ENCODE measurements around the gene UTS2B. TPM values are rescaled to one million over a fixed set of nuclear protein-coding genes. Genes with fewer than 3 reads are reported as not detected.

UTS2B gene
- total and polyA plus RNA-seq, 9 of the 15 experiments (the other 6 are each of a cell fraction or from before 2014, with no cell fraction given) = 0.06 TPM; not detected in 8

DNA sequence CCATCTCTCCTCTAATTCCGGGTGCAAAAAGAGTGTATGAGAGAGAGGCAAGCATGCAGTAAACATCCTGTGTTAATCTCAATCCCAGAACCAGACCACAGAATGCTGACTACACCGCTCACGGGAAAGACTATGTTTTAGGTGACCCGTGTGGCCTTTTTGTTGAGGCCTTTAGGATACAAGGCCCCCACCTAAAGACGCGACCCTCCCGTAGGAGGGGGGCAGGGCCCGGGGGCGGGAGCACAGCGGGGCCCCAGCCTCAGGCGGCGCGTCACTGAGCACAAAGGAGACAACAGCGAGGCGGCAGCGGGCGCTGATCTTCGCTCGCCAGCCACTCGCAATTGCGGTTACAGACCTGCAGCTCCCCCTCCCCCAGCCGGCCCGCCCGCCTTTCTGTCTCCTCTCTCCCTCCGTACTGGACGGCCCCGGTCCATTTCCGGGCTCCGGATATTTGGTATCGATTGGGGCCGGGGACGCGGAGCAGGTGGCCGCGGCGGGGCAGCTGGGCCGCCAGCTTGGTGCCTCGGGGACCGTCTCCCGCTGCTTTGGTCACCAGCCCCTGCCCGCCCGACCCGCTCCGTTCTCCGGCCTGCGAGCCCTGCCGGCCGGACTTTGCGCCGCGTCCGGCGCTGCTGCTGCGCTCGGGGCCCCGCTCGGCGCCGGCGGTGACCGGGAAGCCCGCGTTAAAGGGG is 1.2 kb downstream of the UTS2B start, which contains the start of gene CCDC50 (continued):
- TF ChIP-seq, protein P1, sequence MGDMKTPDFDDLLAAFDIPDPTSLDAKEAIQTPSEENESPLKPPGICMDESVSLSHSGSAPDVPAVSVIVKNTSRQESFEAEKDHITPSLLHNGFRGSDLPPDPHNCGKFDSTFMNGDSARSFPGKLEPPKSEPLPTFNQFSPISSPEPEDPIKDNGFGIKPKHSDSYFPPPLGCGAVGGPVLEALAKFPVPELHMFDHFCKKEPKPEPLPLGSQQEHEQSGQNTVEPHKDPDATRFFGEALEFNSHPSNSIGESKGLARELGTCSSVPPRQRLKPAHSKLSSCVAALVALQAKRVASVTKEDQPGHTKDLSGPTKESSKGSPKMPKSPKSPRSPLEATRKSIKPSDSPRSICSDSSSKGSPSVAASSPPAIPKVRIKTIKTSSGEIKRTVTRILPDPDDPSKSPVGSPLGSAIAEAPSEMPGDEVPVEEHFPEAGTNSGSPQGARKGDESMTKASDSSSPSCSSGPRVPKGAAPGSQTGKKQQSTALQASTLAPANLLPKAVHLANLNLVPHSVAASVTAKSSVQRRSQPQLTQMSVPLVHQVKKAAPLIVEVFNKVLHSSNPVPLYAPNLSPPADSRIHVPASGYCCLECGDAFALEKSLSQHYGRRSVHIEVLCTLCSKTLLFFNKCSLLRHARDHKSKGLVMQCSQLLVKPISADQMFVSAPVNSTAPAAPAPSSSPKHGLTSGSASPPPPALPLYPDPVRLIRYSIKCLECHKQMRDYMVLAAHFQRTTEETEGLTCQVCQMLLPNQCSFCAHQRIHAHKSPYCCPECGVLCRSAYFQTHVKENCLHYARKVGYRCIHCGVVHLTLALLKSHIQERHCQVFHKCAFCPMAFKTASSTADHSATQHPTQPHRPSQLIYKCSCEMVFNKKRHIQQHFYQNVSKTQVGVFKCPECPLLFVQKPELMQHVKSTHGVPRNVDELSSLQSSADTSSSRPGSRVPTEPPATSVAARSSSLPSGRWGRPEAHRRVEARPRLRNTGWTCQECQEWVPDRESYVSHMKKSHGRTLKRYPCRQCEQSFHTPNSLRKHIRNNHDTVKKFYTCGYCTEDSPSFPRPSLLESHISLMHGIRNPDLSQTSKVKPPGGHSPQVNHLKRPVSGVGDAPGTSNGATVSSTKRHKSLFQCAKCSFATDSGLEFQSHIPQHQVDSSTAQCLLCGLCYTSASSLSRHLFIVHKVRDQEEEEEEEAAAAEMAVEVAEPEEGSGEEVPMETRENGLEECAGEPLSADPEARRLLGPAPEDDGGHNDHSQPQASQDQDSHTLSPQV (IDR thresholded peaks at IDR 0.05) = peak; percentile 37; the same call in 1 of the 2 replicates
- TF ChIP-seq TAF7 (tag; IDR thresholded peaks at IDR 0.05) (0 out of 2 replicates have a peak, but pooled peaks have one; percentile 33), CBX8 (IDR thresholded peaks at IDR 0.05; ENCODE audit: borderline replicate concordance, extremely low read depth, low read depth, low read length, poor library complexity, severe bottlenecking) (no peak), ZBED1 (IDR thresholded peaks at IDR 0.05) (no peak), NFXL1 (CRISPR knock-in tag; IDR thresholded peaks at IDR 0.05) (no peak), GATAD2B (IDR thresholded peaks at IDR 0.05; ENCODE audit: borderline replicate concordance) (0 out of 2 replicates have a peak, but pooled peaks have one; percentile 80), SREBF2 (CRISPR knock-in tag; IDR thresholded peaks at IDR 0.05) (no peak), ZNF586 (CRISPR knock-in tag; conservative IDR thresholded peaks at IDR 0.05) (no peak), TARDBP (IDR thresholded peaks at IDR 0.05) (no peak), RAD51 (IDR thresholded peaks at IDR 0.05; ENCODE audit: borderline replicate concordance, low read depth) (no peak), ZC3H4 (CRISPR knock-in tag; IDR thresholded peaks at IDR 0.05; ENCODE audit: borderline replicate concordance) (no peak), ZKSCAN3 (CRISPR knock-in tag; IDR thresholded peaks at IDR 0.05) (no peak), ZNF445 (CRISPR knock-in tag; IDR thresholded peaks at IDR 0.05; ENCODE audit: low read depth) (no peak), CBX2 (IDR thresholded peaks at IDR 0.05; ENCODE audit: insufficient read depth, low read length, poor library complexity, severe bottlenecking) (no peak)
- TF ChIP-seq, protein P2, sequence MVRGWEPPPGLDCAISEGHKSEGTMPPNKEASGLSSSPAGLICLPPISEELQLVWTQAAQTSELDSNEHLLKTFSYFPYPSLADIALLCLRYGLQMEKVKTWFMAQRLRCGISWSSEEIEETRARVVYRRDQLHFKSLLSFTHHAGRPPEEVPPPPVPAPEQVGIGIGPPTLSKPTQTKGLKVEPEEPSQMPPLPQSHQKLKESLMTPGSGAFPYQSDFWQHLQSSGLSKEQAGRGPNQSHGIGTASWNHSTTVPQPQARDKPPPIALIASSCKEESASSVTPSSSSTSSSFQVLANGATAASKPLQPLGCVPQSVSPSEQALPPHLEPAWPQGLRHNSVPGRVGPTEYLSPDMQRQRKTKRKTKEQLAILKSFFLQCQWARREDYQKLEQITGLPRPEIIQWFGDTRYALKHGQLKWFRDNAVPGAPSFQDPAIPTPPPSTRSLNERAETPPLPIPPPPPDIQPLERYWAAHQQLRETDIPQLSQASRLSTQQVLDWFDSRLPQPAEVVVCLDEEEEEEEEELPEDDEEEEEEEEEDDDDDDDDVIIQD (CRISPR knock-in tag; IDR thresholded peaks at IDR 0.05) = no peak
- TF ChIP-seq, protein P3, sequence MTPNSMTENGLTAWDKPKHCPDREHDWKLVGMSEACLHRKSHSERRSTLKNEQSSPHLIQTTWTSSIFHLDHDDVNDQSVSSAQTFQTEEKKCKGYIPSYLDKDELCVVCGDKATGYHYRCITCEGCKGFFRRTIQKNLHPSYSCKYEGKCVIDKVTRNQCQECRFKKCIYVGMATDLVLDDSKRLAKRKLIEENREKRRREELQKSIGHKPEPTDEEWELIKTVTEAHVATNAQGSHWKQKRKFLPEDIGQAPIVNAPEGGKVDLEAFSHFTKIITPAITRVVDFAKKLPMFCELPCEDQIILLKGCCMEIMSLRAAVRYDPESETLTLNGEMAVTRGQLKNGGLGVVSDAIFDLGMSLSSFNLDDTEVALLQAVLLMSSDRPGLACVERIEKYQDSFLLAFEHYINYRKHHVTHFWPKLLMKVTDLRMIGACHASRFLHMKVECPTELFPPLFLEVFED (CRISPR knock-in tag; conservative IDR thresholded peaks at IDR 0.05) = no peak
- TF ChIP-seq, protein P4, sequence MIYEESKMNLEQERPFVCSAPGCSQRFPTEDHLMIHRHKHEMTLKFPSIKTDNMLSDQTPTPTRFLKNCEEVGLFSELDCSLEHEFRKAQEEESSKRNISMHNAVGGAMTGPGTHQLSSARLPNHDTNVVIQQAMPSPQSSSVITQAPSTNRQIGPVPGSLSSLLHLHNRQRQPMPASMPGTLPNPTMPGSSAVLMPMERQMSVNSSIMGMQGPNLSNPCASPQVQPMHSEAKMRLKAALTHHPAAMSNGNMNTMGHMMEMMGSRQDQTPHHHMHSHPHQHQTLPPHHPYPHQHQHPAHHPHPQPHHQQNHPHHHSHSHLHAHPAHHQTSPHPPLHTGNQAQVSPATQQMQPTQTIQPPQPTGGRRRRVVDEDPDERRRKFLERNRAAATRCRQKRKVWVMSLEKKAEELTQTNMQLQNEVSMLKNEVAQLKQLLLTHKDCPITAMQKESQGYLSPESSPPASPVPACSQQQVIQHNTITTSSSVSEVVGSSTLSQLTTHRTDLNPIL (CRISPR knock-in tag; IDR thresholded peaks at IDR 0.05) = no peak
- TF ChIP-seq, protein P5, sequence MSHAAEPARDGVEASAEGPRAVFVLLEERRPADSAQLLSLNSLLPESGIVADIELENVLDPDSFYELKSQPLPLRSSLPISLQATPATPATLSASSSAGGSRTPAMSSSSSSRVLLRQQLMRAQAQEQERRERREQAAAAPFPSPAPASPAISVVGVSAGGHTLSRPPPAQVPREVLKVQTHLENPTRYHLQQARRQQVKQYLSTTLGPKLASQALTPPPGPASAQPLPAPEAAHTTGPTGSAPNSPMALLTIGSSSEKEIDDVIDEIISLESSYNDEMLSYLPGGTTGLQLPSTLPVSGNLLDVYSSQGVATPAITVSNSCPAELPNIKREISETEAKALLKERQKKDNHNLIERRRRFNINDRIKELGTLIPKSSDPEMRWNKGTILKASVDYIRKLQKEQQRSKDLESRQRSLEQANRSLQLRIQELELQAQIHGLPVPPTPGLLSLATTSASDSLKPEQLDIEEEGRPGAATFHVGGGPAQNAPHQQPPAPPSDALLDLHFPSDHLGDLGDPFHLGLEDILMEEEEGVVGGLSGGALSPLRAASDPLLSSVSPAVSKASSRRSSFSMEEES (CRISPR knock-in tag; IDR thresholded peaks at IDR 0.05) = no peak

All from K562 (cell line).